IPS-18c (cell line): ENCODE results near the gene SRRM5.

Experiments
- H3K4me3 ChIP-seq: 2 replicates; pipeline ENCODE4 v1.7.0; 2013; ENCODE audit warnings: low read depth, mild to moderate bottlenecking, low read length, moderate library complexity; ENCODE audit not compliant: insufficient read depth
- H3K9me3 ChIP-seq: one replicate; pipeline ENCODE4 v1.6.1; 2013; ENCODE audit warnings: mild to moderate bottlenecking, low read length, moderate library complexity; ENCODE audit not compliant: control insufficient read depth, insufficient read depth

SRRM5 gene

DNA sequence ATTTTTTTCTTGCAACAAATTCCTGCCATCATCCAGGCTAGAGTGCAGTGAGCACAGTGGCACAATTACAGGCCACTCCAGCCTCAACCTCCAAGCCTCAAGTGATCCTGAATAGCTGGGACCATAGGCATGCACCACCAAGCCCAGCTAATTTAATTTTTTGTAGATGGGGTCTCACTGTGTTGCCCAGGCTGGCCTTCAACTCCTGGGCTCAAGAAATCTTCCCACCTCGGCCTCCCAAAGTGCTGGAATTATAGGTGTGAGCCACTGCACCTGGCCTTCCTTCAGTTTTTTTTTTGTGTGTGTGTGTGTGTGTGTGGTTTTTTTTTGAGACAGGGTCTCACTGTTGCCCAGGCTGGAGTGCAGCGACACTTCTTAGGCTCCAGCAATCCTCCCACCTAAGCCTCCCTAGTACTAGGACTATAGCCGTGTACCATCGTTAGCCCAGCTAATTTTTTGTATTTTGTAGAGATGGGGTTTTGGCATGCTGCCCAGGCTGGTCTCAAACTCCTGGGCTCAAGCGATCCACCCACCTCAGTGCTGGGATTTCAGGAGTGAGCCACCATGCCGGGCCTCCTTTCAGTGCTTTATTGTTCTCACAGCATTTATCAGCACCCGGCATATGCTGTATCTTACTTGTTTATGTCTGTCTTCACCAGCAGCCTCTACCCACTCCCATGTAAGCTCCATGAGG, 5.9 kb upstream of the SRRM5 start:
- no peaks in the 10 kb centered on the region for H3K9me3 ChIP-seq
- no peak overlapping the region for H3K4me3 ChIP-seq

DNA sequence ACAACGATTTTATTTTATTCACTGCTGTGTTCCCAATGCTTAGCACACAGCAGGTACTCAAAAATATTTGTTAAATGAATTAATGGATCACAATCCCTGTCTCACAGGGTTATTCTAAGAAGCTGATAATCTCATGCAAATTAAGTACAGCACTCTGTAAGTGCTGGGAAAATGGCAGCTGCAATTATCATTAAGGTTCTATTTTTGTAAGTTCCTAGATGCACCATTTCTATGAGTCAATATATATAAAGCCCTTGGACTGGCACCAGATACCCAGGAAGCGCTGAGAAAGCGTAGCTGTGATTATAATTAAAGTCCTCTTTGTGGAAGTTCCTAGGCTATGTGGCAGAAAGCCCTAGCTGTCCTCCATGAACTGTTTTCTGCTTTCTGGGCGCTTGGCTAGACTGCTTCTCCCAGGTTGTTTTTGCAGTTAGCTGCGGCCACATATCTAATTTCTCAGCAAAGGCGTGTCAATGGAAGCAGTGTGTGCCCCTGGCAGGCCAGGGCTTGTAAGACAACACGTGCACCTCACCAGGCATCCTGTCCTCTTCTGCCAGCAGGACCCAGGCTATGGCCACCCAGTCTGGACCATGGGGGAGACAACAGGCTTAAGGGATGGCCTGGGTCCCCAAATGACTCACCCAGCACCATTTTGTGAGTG, 5.2 kb upstream of the SRRM5 start:
- no peak overlapping the region for H3K4me3 ChIP-seq
- H3K9me3 ChIP-seq: no peaks in the 10 kb centered on the region

DNA sequence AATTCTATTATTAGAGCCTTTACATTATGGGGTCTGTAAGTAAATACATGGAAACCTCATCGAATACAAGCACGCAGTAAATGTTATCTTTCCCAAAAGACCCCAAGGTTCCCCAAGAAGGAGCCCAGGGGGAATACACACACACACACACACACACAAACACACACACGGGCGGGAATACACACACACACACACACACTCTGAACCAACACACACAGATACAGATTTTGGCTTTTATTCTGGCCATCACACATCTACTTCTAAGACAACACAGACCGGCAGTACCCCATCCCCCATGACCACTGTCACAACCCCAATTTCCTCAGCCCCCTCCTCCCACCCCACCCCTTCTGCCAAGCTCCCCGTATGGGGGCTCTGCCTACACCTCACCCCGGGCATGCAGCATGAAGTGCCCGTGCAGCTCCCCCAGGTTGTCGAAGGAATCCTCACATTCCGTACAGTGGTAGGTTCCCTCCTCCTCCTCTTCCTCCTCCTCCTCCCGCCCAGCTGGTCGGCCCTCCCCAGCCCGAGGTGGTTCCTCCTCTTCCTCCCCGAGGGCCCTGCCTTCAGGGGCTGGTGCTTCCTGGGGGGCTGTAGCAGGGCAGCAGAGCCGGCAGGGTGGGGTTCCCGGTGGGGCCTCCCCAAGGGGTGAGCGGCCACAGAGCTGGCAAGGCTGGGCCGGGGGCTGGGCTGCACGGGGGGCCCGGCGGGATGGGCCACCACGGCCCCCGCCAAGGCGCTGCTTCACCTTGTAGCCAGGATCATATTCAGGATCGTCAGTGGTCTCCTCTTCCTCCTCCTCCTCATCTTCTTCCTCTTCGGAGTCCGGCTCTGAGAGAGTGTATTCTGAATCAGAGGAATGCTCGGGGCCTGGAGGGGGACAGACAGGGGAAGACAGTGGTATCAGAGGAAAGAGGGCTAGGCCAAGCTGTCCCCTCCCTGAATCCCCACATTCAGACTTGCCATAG, 4.4 kb upstream of the SRRM5 start:
- H3K4me3 ChIP-seq: no peak overlapping the region
- H3K9me3 ChIP-seq: no peaks in the 10 kb centered on the region

DNA sequence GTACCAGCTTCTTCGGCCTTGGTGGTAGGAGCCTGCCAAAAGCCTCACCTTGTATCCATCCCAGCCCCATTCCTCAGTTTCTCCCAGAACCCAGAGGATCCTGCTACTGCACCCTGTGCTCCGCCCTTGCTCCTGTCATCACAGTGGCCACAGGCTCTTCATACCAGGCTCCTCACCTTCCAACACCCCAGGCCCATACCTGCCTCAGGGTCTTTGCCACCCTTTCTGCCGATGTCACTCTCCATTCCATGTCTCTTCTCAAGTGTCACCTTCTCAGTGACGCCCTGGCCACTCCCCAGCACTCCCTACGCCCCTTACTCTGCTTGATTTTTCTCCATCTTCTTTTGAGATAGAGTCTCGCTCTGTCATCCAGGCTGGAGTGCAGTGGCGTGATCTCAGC, 2.0 kb upstream of the SRRM5 start:
- no peak overlapping the region for H3K4me3 ChIP-seq
- no peaks in the 10 kb centered on the region for H3K9me3 ChIP-seq

DNA sequence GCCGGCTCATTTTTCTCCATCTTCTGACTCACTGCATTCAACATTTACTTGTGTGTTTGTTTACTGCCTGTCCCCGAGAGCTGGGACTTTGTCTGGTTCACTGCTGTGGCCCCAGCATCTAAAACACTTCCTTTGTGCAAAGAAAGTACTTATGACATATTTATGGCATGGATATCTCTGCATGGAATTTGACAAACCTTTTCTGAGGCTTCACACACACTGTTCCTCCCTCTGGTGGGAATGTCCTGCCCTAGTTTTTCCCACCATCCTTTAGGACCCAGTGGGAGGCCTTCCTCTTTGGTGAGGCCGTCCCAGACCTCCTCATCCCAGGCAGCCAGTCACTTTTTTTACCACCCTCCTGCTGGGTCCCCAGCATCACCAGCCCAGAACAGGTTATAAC, 1.4 kb upstream of the SRRM5 start:
- no peak overlapping the region for H3K4me3 ChIP-seq
- H3K9me3 ChIP-seq: no peaks in the 10 kb centered on the region

DNA sequence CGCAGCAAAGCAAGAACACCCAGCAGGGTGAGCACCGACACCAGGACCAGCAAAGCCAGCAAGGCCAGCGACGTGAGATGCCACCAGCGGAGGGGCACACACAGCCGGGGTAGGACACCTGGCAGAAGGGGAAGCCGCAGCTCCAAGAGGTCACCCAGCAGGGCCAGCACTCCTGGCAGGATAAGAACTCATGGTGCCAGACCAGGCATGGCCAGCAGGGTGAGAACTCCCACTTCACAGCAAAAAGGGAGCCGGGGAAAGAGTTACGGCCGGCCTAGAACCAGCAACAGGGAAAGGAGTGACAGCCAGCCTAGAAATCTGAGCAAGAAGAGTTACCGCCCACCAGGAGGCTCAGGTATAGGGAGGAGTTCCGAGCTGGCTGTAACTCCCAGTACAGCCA, 486 bp downstream of the SRRM5 start:
- Histone ChIP-seq H3K4me3 (no peak overlapping the region), H3K9me3 (no peaks in the 10 kb centered on the region)

DNA sequence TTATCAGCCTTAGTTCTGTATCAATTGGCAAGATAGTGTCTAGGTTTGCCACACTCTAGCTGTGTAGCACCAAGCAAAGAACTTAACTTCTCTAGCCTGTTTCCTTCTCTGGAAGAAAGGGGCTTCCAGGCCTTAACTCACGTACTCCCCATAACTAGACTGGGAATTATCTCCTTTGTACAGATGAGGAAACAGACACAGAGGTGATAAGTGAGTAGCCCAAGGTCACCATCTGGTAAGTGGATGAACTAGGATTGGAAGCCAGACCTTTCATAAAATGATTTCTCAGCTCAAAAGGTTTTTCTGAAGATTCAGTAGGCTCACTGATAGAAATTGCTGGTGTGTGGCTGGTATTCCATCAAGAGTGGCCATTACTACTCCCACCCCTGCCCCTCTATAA, 4.4 kb downstream of the SRRM5 start:
- no peak overlapping the region for H3K4me3 ChIP-seq
- H3K9me3 ChIP-seq: no peaks in the 10 kb centered on the region

DNA sequence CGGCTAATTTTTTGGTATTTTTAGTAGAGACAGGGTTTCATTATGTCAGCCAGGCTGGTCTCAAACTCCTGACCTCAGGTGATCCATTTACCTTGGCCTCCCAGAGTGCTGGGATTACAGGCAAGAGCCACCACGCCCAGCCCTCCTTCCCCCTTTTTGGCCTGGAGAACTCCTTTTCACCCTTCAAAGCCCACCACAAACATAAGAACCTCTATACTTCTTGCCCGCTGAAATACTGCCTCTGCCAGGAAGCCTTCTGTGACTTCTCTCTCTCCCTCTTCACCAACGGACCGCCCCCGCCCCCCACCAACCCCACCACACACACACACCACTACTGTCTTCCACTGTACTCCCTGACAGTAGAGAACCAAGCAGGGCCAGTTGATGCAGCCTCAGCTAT, 5.1 kb downstream of the SRRM5 start:
- H3K4me3 ChIP-seq: no peak overlapping the region

DNA sequence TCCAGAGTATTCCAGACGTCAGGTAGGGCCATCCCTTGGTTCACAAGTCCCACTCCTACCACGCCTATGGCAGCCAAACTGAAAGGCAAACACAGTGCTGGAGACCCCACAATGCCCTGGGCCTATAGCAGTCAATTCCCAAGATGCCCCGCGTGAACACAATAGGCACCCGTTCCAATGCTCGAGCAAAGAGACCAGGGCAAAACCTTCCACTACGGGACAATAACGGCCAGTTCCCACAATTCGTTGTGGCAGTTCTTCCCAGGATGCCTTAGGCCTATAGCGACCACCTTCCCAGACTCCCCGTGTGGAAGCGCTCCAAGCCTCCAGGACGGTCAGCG, 7.0 kb downstream of the SRRM5 start:
- peak overlapping the region; percentile 79 for H3K4me3 ChIP-seq

More for the DNA sequence above, 5.1 kb downstream of the SRRM5 start:
- no peaks in the 10 kb centered on the region for H3K9me3 ChIP-seq

DNA sequence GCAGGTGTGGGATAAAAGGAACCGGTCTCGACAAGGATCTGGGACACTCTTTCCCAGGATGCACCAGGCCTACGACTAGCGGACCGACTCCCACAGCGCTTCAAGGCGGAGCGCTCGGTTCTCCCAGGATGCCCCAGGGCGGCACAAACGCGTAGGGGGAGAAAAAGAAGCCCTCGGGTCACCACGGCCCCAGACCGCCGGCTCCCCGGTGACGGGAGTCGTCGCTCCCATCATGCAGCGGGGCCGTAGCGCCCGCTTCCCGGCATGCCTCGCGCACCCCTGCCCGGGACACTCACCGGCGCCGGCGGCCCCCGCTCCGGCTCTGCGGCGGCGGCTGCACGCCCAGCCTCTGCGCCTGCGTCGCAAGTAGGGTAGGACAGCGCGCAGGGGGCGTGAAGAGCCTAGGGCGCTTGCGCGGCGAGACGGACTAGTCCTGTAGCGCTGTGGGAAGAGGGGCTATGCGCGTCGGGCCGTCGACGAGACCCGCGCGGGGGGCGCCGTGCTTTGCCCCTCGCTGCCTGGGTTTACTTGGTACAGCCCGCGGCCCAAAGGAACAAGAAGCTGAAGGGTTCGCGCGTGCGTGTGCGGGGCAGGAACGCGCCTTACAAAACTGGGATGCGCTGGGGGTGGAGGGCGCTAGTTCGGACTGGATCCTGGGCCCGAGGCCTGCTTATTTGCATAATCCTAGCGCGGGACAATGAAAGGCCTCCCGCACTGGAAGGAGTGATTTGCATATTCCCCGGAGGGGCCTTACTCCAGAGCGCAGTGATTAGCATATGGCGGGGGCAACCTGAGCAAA, 7.6 kb downstream of the SRRM5 start, which contains the start of gene ZNF428:
Gene ZNF428 (minus strand): TSS at position 368 of the 799 bp plus-strand sequence. CDS start 5,325 bp downstream, outside the sequence.
- H3K4me3 ChIP-seq: peak within 1 kb of the TSS; percentile 79

More for the DNA sequence above, 7.0 kb downstream of the SRRM5 start:
- H3K9me3 ChIP-seq: no peaks in the 10 kb centered on the region

DNA sequence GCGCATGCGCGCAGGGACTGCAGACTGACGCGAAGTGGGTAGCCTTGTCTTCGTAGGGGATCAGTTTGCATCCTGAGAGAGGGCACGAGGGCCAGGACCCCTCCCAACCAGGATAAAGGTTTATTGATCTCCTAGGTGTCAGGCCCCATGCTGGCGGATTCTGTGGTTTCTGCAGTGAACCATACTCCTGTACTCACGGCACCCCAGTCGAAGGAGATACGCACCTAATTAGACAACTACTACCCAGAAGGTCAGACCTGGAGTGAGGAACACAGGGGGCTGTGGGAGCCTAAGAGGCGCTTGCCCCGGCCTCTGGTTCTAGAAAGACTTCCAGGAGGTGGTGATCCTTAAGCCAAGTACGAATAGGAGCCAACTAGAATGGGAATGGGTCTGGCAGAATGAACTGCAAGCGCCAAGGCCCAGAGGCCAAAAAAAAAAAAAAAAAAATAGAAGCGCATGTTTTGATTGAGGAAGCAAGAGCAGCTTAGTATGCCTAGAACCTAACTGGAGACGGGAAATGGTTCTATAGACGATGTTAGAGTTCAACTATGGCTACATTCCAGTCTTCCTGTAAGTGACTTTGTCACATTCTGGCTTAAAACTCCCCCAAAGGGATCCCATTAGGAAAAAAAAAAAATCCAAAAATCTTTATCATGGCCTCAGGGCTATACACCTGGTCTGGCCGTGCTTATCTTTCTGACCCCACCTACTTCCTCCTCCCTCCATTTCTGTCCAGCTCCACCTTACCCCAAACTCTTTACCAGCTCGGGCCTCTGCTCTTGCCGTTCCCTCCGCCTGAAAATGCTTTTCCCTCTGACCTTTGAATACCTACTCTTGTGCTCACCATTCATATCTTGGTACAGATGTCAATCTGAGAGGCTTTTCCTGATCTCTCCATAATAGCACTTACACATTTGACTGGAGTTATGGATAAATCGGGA, 8.4 kb downstream of the SRRM5 start:
- Histone ChIP-seq H3K9me3 (no peaks in the 10 kb centered on the region), H3K4me3 (peak overlapping the region; percentile 79; the same call in 1 of the 2 replicates)

More for the DNA sequence above, 7.6 kb downstream of the SRRM5 start, which contains the start of gene ZNF428:
- no peaks in the 10 kb centered on the region for H3K9me3 ChIP-seq

DNA sequence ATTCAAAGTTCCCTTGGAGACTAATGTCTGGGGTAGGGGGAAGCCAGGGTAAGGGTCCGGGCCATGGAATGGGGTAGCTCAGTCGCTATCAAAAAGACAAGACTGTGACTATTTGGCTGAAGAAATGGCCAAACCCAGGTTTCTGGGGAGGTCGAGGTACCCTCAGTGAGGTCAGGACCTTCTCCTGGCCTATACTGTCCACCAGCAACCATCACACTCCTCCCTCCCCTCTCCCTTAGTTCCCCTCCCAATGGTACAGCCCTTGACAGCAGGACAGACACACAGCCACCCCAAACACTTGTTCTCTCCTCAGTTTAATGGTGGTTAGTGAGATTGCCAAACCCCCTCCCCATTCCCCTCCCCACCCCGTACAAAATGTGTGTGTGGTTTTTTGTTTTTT, 10.2 kb downstream of the SRRM5 start:
- H3K4me3 ChIP-seq: no peak overlapping the region
- no peaks in the 10 kb centered on the region for H3K9me3 ChIP-seq

DNA sequence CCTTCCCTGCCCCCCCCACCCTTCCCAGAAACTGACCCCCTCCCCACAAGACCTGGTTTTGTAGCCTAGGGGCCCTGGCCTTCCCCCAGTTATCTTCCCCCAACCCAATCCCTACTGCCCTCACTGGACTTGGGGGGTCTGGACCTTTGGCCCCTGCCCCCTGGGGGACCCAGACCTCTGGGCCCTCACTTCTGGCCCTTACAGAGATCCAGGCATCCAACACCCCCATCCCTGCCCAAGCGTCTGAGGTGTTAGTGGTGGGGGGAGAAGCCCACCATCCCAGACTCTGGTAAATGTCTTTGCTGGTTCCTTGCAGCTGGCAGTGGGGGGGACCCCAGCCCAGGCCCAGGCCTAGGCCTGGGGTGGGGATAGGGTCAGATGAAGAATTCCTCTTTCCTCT, 11.1 kb downstream of the SRRM5 start:
- H3K4me3 ChIP-seq: no peak overlapping the region
- no peaks in the 10 kb centered on the region for H3K9me3 ChIP-seq

DNA sequence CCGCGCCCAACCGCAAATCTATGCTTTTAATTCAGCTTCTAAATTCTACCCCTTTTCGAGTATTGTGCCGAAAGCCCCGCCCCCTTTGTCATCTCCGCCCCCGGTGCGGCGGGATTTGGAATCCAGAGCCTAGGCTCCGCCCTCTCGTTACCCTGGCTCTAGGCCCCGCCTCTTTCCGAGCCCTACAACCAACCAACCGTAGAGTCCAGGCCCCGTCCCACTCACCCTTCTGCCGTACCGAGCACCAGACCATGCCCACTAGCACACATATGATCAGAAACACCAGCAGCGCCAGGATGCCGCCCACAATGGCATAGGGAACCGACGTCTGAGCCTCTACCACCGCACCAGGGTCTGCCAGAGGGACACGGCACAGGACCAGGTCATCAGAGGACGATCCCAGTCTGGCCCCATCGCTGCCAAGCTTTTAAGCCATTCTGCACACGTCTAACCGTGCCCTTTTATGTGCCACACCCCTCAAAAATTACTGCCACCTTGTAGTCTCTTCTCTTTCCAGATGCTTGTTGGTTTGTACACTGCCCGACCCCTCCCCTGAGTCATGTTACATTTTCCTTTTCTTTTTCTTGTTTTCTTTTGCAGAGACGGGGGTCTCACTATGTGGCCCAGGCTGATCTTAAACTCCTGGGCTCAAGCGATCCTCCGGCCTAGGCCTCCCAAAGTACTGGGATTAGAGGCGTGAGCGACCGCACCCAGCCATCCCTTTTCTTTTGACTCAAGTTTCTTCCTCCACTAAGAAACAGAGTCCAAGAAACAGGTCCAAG, 12.2 kb downstream of the SRRM5 start:
- Histone ChIP-seq H3K9me3 (no peaks in the 10 kb centered on the region), H3K4me3 (no peak overlapping the region)

DNA sequence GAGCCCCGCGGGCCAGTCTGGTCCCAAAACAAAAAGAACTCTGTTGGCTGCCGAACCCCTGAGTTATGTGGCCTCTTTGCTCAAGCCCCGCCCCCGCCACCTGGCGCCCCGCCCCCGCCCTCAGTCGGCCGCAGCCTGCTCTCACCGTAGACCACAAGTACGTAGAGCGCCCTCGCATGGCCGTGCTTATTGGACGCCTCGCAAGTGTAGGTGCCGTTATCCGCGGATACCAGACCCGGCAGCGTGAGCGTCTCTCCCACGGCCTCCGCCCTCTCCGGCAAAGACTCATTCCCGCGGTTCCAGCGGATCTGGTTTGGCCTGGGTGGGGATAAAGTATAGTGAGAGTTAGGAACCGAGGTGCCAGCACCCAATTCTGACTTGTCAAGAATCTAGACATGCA, 13.0 kb downstream of the SRRM5 start:
- Histone ChIP-seq H3K4me3 (no peak overlapping the region), H3K9me3 (no peaks in the 10 kb centered on the region)
